Thyroid gland (tissue), 4 donors: ENCODE data around the gene CHN2. TPM values are rescaled to one million over a fixed set of nuclear protein-coding genes. Genes with fewer than 3 reads are reported as not detected.

ENCODE experiments used
- DNase-seq, 2 donors: peaks; one replicate each; pipeline ENCODE4 v3.0.0-alpha.2; 2019
- H3K27ac ChIP-seq, 3 donors: fragments of 200-600 bp; sonication (generic); 1 replicate in 2 of 3; 2 replicates in 1 of 3; pipeline ENCODE4 v1.5.1; 2016 to 2019; ENCODE audit warnings: mild to moderate bottlenecking in 1 of 3, moderate library complexity in 1 of 3
- H3K27me3 ChIP-seq: fragments of 200-600 bp; sonication (generic); one replicate; pipeline ENCODE4 v1.5.1; 2019
- H3K36me3 ChIP-seq, 2 donors: fragments of 200-600 bp; sonication (generic); one replicate each; pipeline ENCODE4 v1.5.1; 2016 to 2019
- H3K4me1 ChIP-seq, 2 donors: fragments of 200-600 bp; sonication (generic); one replicate each; pipeline ENCODE4 v1.5.1; 2017 to 2019
- H3K4me3 ChIP-seq, 3 donors: fragments of 200-600 bp; sonication (generic); replicated peaks in 1 of 3; 1 replicate in 2 of 3; 2 replicates in 1 of 3; pipeline ENCODE4 v1.5.1; 2016; ENCODE audit warnings: mild to moderate bottlenecking in 1 of 3
- H3K9me3 ChIP-seq: fragments of 200-600 bp; sonication (generic); one replicate; pipeline ENCODE4 v1.5.1; 2017
- CTCF ChIP-seq, 6 experiments: fragments of 200-600 bp in 3 of 6; fragments of 450-650 bp in 3 of 6; sonication (generic) in 3 of 6; IDR thresholded peaks; one replicate each; pipeline ENCODE4 v1.5.1; 2016 to 2019; ENCODE audit warnings: antibody characterized with exemption in 6 of 6, mild to moderate bottlenecking in 2 of 6, inconsistent platforms in 1 of 6, moderate library complexity in 1 of 6
- POLR2A ChIP-seq, 2 donors: fragments of 450-650 bp; IDR thresholded peaks; one replicate each; pipeline ENCODE4 v1.6.1; 2017; ENCODE audit warnings: antibody characterized with exemption in 2 of 2, mild to moderate bottlenecking in 2 of 2, moderate library complexity in 1 of 2
- WGBS, 2 donors: methylation state at CpG; one replicate each; pipeline ENCODE4 v1.1.5; 2017; 5-methylcytosine and 5-hydroxymethylcytosine counted together
- intact Hi-C: fragments of 100-400 bp; cut with DNase I; formaldehyde crosslinking; loops from one replicate; pipeline ENCODE4 v1.15.1; 2023
- total RNA-seq, 4 donors: library from RNA; depleted of rRNA; stranded (reverse); fragments of >200 nt; gene quantifications; one replicate each; pipeline ENCODE4 v1.2.3, GENCODE V29; 2016

The CHN2 gene
- total RNA-seq, 4 donors from 2014 or later, result 11.7 to 54.3 (median 41.4) TPM

DNA sequence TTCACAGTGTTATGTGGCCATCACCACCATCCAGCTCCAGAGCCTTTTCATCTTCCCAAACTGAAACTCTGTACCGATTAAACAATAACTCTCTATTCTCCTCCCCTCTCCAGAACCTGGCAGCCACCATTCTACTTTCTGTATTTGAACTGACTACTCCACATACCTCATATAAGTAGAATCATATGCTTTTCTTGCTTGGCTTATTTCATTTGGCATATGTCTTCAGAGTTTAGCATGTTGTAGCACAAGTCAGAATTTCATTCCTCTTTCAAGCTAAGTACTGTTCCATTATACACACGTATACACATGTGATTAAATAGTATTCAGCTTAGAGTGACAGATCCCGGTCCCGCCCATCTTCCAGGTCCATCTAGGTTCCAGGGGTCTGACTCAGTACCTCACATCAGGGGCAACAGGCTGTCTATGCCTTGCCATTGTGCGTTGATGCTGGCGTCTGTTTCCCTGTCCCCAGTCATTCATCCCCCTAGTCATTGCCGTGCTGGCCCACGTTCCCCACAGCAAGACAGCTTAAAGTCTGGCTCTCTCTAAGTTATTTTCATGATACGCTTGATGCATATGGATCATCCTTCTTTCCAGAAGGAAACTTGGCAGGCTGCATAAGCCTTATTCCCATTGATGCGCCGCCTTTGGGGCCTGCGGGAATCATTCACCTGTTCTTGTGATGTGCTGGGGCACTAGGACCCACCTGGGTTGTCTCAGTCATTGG is 108.3 kb downstream of the CHN2 start:
- TF ChIP-seq POLR2A (IDR thresholded peaks at IDR 0.05) (no peak), CTCF (IDR thresholded peaks at IDR 0.05) (no peak)
- Histone ChIP-seq H3K36me3 (no peaks in the 10 kb centered on the region), H3K9me3 (no peaks in the 10 kb centered on the region), H3K27ac (no peak overlapping the region), H3K4me1 (no peaks in the 10 kb centered on the region), H3K27me3 (no peaks in the 10 kb centered on the region), H3K4me3 (no peak overlapping the region)
- DNase-seq, result no peak
- intact Hi-C loops, result no loop called here
- WGBS, 2 donors, result 96 to 97% methylated on average over 12 of the region's 12 CpGs

DNA sequence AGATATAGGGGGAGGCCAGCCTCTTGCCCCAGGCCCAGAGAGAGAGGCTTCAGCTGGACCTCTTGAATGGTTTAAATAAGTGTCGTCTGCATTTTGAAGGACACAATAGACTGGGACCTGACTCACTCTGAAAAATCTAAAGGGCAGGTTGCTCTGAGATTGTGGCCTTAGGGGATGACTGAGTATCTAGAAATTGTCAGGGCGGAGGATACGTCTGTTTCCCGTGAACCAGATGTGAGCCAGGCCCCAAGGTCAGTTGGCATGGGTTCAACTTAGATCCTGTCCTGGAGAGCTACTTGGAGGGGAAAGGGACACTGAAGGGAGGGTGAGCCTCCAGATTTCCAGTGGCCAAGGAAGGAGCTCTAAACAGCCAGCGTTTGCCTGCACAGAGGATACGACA is 110.2 kb downstream of the CHN2 start:
- Histone ChIP-seq H3K27me3 (no peaks in the 10 kb centered on the region), H3K4me1 (no peaks in the 10 kb centered on the region), H3K27ac (no peak overlapping the region), H3K4me3 (no peak overlapping the region), H3K9me3 (no peaks in the 10 kb centered on the region), H3K36me3 (no peaks in the 10 kb centered on the region)
- intact Hi-C loops, result no loop called here
- 68% methylated on average over 6 of the region's 6 CpGs for WGBS, 2 donors
- no peak for TF ChIP-seq CTCF (IDR thresholded peaks at IDR 0.05)
- no peak for TF ChIP-seq POLR2A (IDR thresholded peaks at IDR 0.05)
- peak in 1 of 2 donors; percentile 4 for DNase-seq

DNA sequence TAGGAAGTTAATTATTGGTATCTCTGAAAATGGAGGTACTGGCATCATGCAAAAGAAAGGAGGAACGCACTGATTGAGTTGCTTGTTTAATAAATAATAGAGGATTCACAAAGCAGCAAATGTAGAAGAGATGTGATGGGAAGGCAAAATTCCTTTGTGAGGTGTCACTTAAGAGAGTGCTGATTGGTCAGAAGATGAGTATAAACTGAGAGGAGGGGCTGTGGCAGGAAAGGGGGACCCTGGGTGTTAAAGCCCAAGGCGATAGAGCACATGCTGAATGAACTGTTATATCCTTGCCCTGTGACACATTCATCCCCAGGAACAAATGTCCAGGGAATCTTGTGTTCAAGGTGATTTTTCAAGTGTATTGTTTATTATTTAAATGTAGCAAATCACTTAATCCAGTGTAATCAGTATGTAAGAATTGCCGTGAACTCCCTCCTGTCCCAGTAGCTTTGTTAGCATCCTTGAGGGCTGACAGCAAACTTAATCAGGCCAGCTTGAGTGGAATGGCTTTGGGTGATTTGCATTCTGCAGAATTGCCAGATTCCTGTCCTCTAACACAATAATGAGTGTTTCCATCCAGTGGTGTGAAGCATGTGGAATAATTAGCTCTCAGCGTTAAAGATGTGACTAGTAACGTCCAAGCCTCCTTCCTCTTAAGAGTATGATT is 111.9 kb downstream of the CHN2 start:
- Histone ChIP-seq H3K27me3 (no peaks in the 10 kb centered on the region), H3K9me3 (no peaks in the 10 kb centered on the region), H3K27ac (no peak overlapping the region), H3K4me3 (no peak overlapping the region), H3K4me1 (no peaks in the 10 kb centered on the region), H3K36me3 (no peaks in the 10 kb centered on the region)
- DNase-seq, result no peak
- 88 to 90% methylated on average over 5 of the region's 5 CpGs for WGBS, 2 donors
- intact Hi-C loops, result no loop called here
- TF ChIP-seq CTCF (IDR thresholded peaks at IDR 0.05) (no peak), POLR2A (IDR thresholded peaks at IDR 0.05) (no peak)

- no peaks in the 10 kb centered on the region for H3K27me3 ChIP-seq
- DNase-seq, result no peak
- H3K9me3 ChIP-seq, result no peaks in the 10 kb centered on the region
- TF ChIP-seq CTCF (IDR thresholded peaks at IDR 0.05), result no peak
- TF ChIP-seq POLR2A (IDR thresholded peaks at IDR 0.05), result no peak
- WGBS, 2 donors, result 86 to 88% methylated on average over 6 of the region's 6 CpGs
- H3K36me3 ChIP-seq, result no peaks in the 10 kb centered on the region
- no peak overlapping the region for H3K4me3 ChIP-seq
- intact Hi-C loops, result no loop called here
- H3K27ac ChIP-seq, result no peak overlapping the region
- no peaks in the 10 kb centered on the region for H3K4me1 ChIP-seq
Observed at GRCh38 chr7:29308424-29308823, 113.8 kb downstream of the CHN2 start.
